Measurements from ENCODE around the gene KRTAP1-5. TPM values are rescaled to one million over a fixed set of nuclear protein-coding genes. Genes with fewer than 3 reads are reported as not detected.

The KRTAP1-5 gene
- total and polyA plus RNA-seq, 2 donors, result 0.05 TPM; not detected in 1

- Histone ChIP-seq H3K36me3 (ENCODE audit: control insufficient read depth in 2 of 2, insufficient read depth in 2 of 2, low read length in 1 of 2) (no peaks in the 10 kb centered on the region), H3K27me3 (ENCODE audit: control insufficient read depth in 2 of 2, insufficient read depth in 1 of 2, low read length in 1 of 2) (peaks cover 0 to 2% of the 10 kb centered on the region in 2 donors), H3K9me3 (ENCODE audit: control insufficient read depth in 2 of 2, insufficient read depth in 1 of 2, low read length in 1 of 2) (no peaks in the 10 kb centered on the region), H3K4me3 (ENCODE audit: low read length in 2 of 2) (no peak overlapping the region), H3K4me1 (ENCODE audit: control insufficient read depth in 2 of 2, insufficient read depth in 2 of 2, low read length in 2 of 2) (no peaks in the 10 kb centered on the region), H3K27ac (ENCODE audit: low read depth in 1 of 2, low read length in 1 of 2) (no peak overlapping the region)
- DNase-seq (ENCODE audit: low read depth in 6 of 9, low spot score in 9 of 9), result no peak
- 72% methylated on average over 5 of the region's 5 CpGs for WGBS
These were observed 45.9 kb downstream of the KRTAP1-5 start for GRCh38 chr17:40981115-40981514.

GRCh38 chr17:40980596-40980995 is 46.4 kb downstream of the KRTAP1-5 start:
- peak in 1 of 9 donors; percentile 4 for DNase-seq (ENCODE audit: low read depth in 6 of 9, low spot score in 9 of 9)
- Histone ChIP-seq H3K27ac (ENCODE audit: low read depth in 1 of 2, low read length in 1 of 2) (no peak overlapping the region), H3K4me3 (ENCODE audit: low read length in 2 of 2) (no peak overlapping the region), H3K9me3 (ENCODE audit: control insufficient read depth in 2 of 2, insufficient read depth in 1 of 2, low read length in 1 of 2) (no peaks in the 10 kb centered on the region), H3K4me1 (ENCODE audit: control insufficient read depth in 2 of 2, insufficient read depth in 2 of 2, low read length in 2 of 2) (no peaks in the 10 kb centered on the region), H3K36me3 (ENCODE audit: control insufficient read depth in 2 of 2, insufficient read depth in 2 of 2, low read length in 1 of 2) (no peaks in the 10 kb centered on the region), H3K27me3 (ENCODE audit: control insufficient read depth in 2 of 2, insufficient read depth in 1 of 2, low read length in 1 of 2) (peaks cover 0 to 4% of the 10 kb centered on the region in 2 donors)
- 81% methylated on average over 8 of the region's 8 CpGs for WGBS

GRCh38 chr17:40980117-40980516 is 46.9 kb downstream of the KRTAP1-5 start:
- H3K27ac ChIP-seq (ENCODE audit: low read depth in 1 of 2, low read length in 1 of 2), result no peak overlapping the region
- no peaks in the 10 kb centered on the region for H3K9me3 ChIP-seq (ENCODE audit: control insufficient read depth in 2 of 2, insufficient read depth in 1 of 2, low read length in 1 of 2)
- H3K4me1 ChIP-seq (ENCODE audit: control insufficient read depth in 2 of 2, insufficient read depth in 2 of 2, low read length in 2 of 2), result no peaks in the 10 kb centered on the region
- 94% methylated on average over 3 of the region's 3 CpGs for WGBS
- DNase-seq (ENCODE audit: low read depth in 6 of 9, low spot score in 9 of 9), result no peak
- H3K4me3 ChIP-seq (ENCODE audit: low read length in 2 of 2), result no peak overlapping the region
- H3K27me3 ChIP-seq (ENCODE audit: control insufficient read depth in 2 of 2, insufficient read depth in 1 of 2, low read length in 1 of 2), result peaks cover 0 to 4% of the 10 kb centered on the region in 2 donors
- H3K36me3 ChIP-seq (ENCODE audit: control insufficient read depth in 2 of 2, insufficient read depth in 2 of 2, low read length in 1 of 2), result no peaks in the 10 kb centered on the region

GRCh38 chr17:40978575-40979151 is 48.3 kb downstream of the KRTAP1-5 start:
- no peak overlapping the region for H3K4me3 ChIP-seq (ENCODE audit: low read length in 2 of 2)
- peak in 1 of 9 donors; percentile 11 for DNase-seq (ENCODE audit: low read depth in 6 of 9, low spot score in 9 of 9)
- H3K4me1 ChIP-seq (ENCODE audit: control insufficient read depth in 2 of 2, insufficient read depth in 2 of 2, low read length in 2 of 2), result no peaks in the 10 kb centered on the region
- 85% methylated on average over 13 of the region's 13 CpGs for WGBS
- peak overlapping the region in 1 of 2 donors; percentile 46 for H3K27ac ChIP-seq (ENCODE audit: low read depth in 1 of 2, low read length in 1 of 2)
- H3K27me3 ChIP-seq (ENCODE audit: control insufficient read depth in 2 of 2, insufficient read depth in 1 of 2, low read length in 1 of 2), result peaks cover 0 to 4% of the 10 kb centered on the region in 2 donors
- H3K36me3 ChIP-seq (ENCODE audit: control insufficient read depth in 2 of 2, insufficient read depth in 2 of 2, low read length in 1 of 2), result no peaks in the 10 kb centered on the region
- H3K9me3 ChIP-seq (ENCODE audit: control insufficient read depth in 2 of 2, insufficient read depth in 1 of 2, low read length in 1 of 2), result no peaks in the 10 kb centered on the region

Other genes with a start within 250 kb of the KRTAP1-5 start
Only the 30 nearest of the 38 such genes appear.
- 21.1 TPM for gene KRT10, start 204.6 kb downstream of the KRTAP1-5 start, total RNA-seq
- gene KRT10, start 204.6 kb downstream of the KRTAP1-5 start, polyA plus RNA-seq, result 445 TPM
- gene KRT12, start 160.0 kb downstream of the KRTAP1-5 start, total RNA-seq, result 0.52 TPM
- gene KRT12, start 160.0 kb downstream of the KRTAP1-5 start, polyA plus RNA-seq, result 1.6 TPM
- gene KRT20, start 142.0 kb downstream of the KRTAP1-5 start, total RNA-seq, result 0.85 TPM
- 3.8 TPM for gene KRT20, start 142.0 kb downstream of the KRTAP1-5 start, polyA plus RNA-seq
- gene KRT23, start 89.6 kb downstream of the KRTAP1-5 start, total RNA-seq, result 1.5 TPM
- gene KRT23, start 89.6 kb downstream of the KRTAP1-5 start, polyA plus RNA-seq, result 30.7 TPM
- not detected for gene KRT39, start 60.3 kb downstream of the KRTAP1-5 start, total RNA-seq
- gene KRT39, start 60.3 kb downstream of the KRTAP1-5 start, polyA plus RNA-seq, result 0.23 TPM
- 0.09 TPM for gene KRT40, start 42.9 kb downstream of the KRTAP1-5 start, total RNA-seq
- gene KRT40, start 42.9 kb downstream of the KRTAP1-5 start, polyA plus RNA-seq, result 0.11 TPM
- gene KRTAP3-3, start 33.0 kb downstream of the KRTAP1-5 start, total RNA-seq, result not detected
- gene KRTAP3-3, start 33.0 kb downstream of the KRTAP1-5 start, polyA plus RNA-seq, result 0.87 TPM
- not detected for gene KRTAP3-2, start 27.3 kb downstream of the KRTAP1-5 start, total RNA-seq
- 0.09 TPM for gene KRTAP3-2, start 27.3 kb downstream of the KRTAP1-5 start, polyA plus RNA-seq
- not detected for gene KRTAP3-1, start 18.1 kb downstream of the KRTAP1-5 start, total RNA-seq
- 0.09 TPM for gene KRTAP3-1, start 18.1 kb downstream of the KRTAP1-5 start, polyA plus RNA-seq
- not detected for gene KRTAP1-4, start 3.0 kb upstream of the KRTAP1-5 start, total RNA-seq
- gene KRTAP1-4, start 3.0 kb upstream of the KRTAP1-5 start, polyA plus RNA-seq, result not detected
- not detected for gene KRTAP1-3, start 7.7 kb upstream of the KRTAP1-5 start, total RNA-seq
- gene KRTAP1-3, start 7.7 kb upstream of the KRTAP1-5 start, polyA plus RNA-seq, result not detected
- gene KRTAP1-1, start 14.2 kb upstream of the KRTAP1-5 start, total RNA-seq, result not detected
- 0.14 TPM for gene KRTAP1-1, start 14.2 kb upstream of the KRTAP1-5 start, polyA plus RNA-seq
- gene KRTAP2-1, start 20.1 kb upstream of the KRTAP1-5 start, total RNA-seq, result not detected
- 0.05 TPM for gene KRTAP2-1, start 20.1 kb upstream of the KRTAP1-5 start, polyA plus RNA-seq
- not detected for gene KRTAP2-2, start 28.0 kb upstream of the KRTAP1-5 start, total RNA-seq
- gene KRTAP2-2, start 28.0 kb upstream of the KRTAP1-5 start, polyA plus RNA-seq, result not detected
- gene KRTAP2-3, start 32.9 kb upstream of the KRTAP1-5 start, total RNA-seq, result not detected
- gene KRTAP2-3, start 32.9 kb upstream of the KRTAP1-5 start, polyA plus RNA-seq, result 0.18 TPM
- gene KRTAP2-4, start 38.7 kb upstream of the KRTAP1-5 start, total RNA-seq, result not detected
- gene KRTAP2-4, start 38.7 kb upstream of the KRTAP1-5 start, polyA plus RNA-seq, result not detected
- not detected for gene KRTAP4-7, start 56.9 kb upstream of the KRTAP1-5 start, total RNA-seq
- not detected for gene KRTAP4-7, start 56.9 kb upstream of the KRTAP1-5 start, polyA plus RNA-seq
- gene KRTAP4-8, start 70.9 kb upstream of the KRTAP1-5 start, total RNA-seq, result not detected
- gene KRTAP4-8, start 70.9 kb upstream of the KRTAP1-5 start, polyA plus RNA-seq, result 0.02 TPM
- not detected for gene KRTAP4-16, start 75.0 kb upstream of the KRTAP1-5 start, total RNA-seq
- gene KRTAP4-16, start 75.0 kb upstream of the KRTAP1-5 start, polyA plus RNA-seq, result not detected
- gene KRTAP4-9, start 78.2 kb upstream of the KRTAP1-5 start, total RNA-seq, result not detected
- gene KRTAP4-9, start 78.2 kb upstream of the KRTAP1-5 start, polyA plus RNA-seq, result not detected
- not detected for gene KRTAP4-11, start 91.2 kb upstream of the KRTAP1-5 start, total RNA-seq
- gene KRTAP4-11, start 91.2 kb upstream of the KRTAP1-5 start, polyA plus RNA-seq, result not detected
- not detected for gene KRTAP4-12, start 97.0 kb upstream of the KRTAP1-5 start, total RNA-seq
- gene KRTAP4-12, start 97.0 kb upstream of the KRTAP1-5 start, polyA plus RNA-seq, result not detected
- gene KRTAP4-6, start 113.3 kb upstream of the KRTAP1-5 start, total RNA-seq, result not detected
- not detected for gene KRTAP4-6, start 113.3 kb upstream of the KRTAP1-5 start, polyA plus RNA-seq
- gene KRTAP4-5, start 122.6 kb upstream of the KRTAP1-5 start, total RNA-seq, result not detected
- gene KRTAP4-5, start 122.6 kb upstream of the KRTAP1-5 start, polyA plus RNA-seq, result not detected
- not detected for gene KRTAP4-4, start 133.5 kb upstream of the KRTAP1-5 start, total RNA-seq
- not detected for gene KRTAP4-4, start 133.5 kb upstream of the KRTAP1-5 start, polyA plus RNA-seq
- not detected for gene KRTAP4-3, start 141.0 kb upstream of the KRTAP1-5 start, total RNA-seq
- gene KRTAP4-3, start 141.0 kb upstream of the KRTAP1-5 start, polyA plus RNA-seq, result not detected
- gene KRTAP4-2, start 151.0 kb upstream of the KRTAP1-5 start, total RNA-seq, result not detected
- gene KRTAP4-2, start 151.0 kb upstream of the KRTAP1-5 start, polyA plus RNA-seq, result not detected
- not detected for gene KRTAP4-1, start 157.7 kb upstream of the KRTAP1-5 start, total RNA-seq
- gene KRTAP4-1, start 157.7 kb upstream of the KRTAP1-5 start, polyA plus RNA-seq, result not detected
- gene KRTAP9-1, start 162.7 kb upstream of the KRTAP1-5 start, total RNA-seq, result not detected
- gene KRTAP9-1, start 162.7 kb upstream of the KRTAP1-5 start, polyA plus RNA-seq, result not detected
- not detected for gene KRTAP9-2, start 199.4 kb upstream of the KRTAP1-5 start, total RNA-seq
- gene KRTAP9-2, start 199.4 kb upstream of the KRTAP1-5 start, polyA plus RNA-seq, result not detected